Globus pallidus (tissue), 1 donor: ENCODE data around the gene ACP1.
"Not testable (repeated sequence)": the region's sequence is repeated elsewhere in the genome, so short reads cannot be mapped to it uniquely, and the experiment has no call there.

Source experiments
- DNase-seq: peaks from one replicate; pipeline ENCODE4 v3.0.0-alpha.2; 2015; ENCODE audit warnings: low spot score

Gene ACP1

DNA sequence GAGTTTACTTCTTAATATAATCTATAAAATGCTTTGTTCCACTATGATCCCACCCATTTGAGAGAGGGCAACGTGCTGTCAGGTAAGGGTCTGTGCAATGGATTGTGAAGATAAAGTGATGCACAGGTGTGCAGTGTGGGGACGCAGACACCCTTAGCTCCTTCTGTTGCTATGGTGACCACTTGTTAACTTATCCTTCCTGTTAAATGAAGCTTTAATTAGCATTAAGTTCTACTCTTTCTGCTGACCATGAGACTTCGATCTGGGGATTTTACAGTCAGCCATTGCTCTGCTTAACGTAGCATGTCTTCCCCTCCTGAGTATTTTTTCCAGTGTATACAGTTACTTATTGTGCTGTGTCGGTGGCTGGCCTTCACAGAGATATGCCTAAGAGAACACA, 46.2 kb downstream of the ACP1 start:
- DNase-seq, result no peak

DNA sequence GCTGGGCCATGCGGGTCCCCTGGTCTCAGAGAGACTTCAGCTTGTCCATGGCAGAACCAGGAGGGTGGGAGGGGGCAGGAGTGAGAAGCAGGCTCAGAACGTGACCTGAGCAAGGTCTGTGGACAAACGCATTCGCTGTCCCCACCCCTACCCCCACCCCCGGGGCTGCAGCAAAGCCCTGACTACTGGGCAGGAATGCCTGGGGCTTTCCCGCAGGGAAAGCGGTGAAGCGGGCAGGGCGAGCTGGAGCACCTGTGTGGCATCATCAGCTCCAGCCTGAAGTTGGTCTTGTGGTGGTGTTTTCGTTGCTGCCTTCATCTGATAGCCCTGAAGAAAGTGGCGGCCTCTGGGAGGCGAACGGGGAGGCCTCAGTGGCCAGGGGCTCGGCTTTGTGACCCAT, 49.2 kb downstream of the ACP1 start:
- DNase-seq, result no peak

DNA sequence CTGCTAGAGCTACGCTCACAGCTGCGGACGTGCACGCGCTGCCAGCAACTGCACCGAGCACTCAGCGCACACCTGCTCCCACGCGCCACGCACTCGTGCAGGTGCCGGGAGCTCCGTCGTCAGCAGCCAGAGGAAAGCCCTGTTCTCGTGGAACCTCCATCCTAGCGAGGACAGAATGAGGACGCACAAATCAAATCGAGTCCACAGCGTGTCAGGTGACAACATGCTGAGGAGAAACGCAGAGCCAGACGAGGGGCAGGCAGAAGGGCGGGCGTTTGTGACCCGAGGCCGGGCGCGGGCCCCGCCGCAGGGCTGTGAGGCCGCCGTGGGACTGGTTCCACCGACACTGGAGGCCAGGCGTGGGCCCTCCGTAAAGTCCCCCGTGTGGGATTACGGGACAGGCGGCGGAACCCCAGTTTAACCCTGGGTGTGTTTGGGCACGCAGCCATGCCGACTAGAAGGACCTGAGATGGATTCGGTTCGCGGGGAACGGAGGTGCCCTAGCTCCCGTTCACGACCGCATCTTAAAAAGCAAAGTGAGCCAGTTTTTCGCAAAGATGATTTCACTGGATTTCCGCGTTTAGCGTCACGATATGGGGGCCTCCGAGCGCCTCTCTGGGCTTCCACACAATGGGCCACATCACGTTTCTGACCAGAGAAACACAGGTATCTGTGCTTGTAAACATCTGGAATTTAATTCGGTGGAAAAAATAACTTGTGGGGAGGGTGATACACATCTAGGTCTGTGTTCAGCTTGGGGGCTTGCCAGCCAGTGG, 50.0 kb downstream of the ACP1 start:
- DNase-seq, result no peak

DNA sequence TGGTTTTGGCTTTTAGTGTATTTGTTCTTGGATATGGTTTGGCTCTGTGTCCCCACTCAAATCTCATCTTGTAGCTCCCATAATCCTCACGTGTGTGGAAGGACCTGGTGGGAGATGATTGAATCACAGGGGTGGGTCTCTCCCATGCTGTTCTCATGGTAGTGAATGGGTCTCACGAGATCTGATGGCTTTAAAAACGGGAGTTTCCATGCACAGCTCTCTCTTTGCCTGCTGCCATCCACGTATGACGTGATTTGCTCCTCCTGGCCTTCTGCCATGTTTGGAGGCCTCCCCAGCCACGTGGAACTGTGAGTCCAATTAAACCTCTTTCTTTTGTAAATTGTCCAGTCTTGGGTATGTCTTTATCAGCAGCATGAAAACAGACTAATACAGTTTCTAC, 51.2 kb downstream of the ACP1 start:
- not testable (repeated sequence) for DNase-seq

DNA sequence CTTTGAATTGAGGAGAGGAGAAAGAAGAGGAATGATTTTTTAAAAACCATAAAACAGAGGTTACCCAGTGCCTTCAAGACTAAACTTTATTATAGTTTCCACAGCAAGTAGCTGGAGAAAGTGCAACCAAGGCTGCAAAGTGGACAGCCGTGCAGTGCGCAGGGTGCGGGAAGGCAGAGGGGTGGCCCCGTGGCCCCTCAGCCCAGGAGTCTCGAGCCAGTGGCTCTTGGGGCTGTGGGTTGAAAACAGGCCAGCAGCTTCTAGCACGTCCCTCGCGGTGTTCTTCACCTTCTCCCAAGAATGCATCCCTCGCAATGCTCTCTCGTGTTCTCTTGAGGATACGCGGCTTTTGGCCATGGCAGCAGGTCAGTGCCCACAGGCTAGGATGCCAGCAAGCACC, 51.6 kb downstream of the ACP1 start:
- DNase-seq, result no peak

DNA sequence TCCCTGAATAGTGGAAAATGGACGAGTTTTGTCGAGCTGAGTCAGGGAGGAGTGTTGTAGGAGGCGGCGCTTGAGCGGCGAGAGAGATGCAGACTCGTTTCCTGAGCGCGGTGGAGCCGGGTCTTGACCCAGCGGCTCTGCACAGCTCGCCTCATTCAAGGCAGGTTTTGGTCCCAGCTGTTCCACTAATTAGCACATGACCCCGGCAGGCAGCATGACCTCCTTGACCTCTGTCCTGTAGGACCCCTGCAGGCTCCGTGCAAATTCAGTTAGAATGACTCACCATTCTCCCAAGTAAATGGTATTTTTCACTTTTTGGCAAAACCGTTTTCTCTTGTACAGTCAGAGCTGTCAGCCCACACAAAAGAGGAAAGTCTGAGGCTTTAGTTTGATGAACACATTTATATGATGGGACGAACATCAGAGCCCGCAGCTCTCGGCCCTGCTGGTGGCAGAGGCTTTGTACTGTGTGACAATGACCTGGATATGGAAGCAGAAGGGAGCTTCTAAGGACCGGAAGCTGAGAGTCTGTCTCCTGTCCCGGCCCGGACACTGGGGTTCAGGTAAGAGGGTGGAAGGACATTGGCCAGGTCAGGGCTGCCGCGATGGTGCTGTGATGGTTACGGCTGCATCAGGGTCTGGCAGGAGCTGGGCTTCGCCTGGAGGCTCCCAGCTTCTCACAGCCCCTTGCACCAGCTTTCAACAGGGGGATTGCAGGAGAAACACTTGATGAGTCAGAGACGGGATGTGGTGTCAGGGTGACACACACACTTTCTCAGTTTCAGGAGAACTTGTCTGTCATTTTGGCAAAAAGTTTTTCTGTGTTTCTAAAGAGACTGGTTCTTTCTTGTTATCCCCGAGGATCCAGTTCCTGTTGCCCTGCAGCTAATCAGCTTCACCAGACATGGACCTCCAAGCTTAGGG, 53.0 kb downstream of the ACP1 start:
- DNase-seq, result no peak

DNA sequence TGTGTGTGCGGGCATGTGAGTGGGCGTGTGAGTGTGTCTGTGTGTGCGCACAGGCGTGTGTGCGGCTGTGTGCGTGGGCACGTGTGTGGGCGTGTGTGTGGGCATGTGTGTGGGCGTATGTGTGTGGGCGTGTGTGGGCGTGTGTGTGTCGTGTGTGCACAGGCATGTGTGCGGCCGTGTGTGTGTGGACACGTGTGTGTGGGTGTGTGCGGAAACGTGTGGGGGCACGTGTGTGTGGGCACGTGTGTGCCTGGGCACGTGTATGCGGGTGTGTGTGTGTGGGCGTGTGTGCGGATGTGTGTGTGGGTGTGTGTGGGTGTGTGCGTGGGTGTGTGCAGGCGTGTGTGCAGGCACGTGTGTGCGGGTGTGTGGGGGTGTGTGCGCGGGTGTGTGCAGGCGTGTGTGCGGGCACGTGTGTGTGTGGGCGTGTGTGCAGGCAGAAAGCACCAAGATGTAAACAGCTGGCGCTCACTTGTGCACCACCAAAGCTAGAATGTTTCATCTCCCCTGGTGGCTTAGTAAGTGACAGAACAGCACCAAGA, 54.4 kb downstream of the ACP1 start:
- no peak for DNase-seq

DNA sequence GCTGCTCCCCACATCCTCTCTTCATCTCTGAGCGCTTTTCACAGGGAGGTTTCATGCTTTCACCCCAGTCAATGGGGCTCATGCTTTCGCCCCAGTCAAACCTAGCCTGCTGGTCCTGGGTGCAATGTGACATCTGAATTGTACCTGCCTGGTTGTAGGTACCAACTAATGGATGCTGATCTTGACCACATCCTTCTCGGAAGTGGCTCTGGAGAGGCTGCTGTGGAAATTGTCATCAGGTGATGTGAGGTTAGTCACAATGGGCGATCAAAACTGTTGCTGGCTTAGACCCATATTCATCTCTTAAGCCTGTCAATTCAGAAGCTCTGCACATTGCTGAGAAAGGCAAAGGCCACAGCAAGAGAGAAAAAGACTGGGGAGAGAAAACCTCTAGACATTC, 55.8 kb downstream of the ACP1 start:
- no peak for DNase-seq

DNA sequence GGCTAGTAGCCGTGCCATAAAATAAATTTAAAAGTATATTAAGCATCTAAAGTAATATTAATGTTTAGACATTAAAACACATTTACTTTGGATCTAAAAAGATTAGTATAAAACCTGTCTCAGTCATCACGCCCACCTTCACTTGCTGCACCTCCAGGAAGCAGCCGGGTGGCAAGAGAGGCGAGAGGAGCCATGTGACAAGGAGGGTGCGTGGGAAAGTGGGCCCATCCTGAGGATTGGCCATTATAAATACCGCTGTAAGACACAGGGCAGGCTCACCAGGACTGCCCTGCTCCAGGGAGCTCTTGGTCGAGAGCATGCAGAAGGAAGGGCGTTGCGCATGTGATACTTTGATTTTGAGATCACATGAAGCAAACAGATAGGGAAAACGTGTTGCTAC, 57.6 kb downstream of the ACP1 start:
- no peak for DNase-seq

DNA sequence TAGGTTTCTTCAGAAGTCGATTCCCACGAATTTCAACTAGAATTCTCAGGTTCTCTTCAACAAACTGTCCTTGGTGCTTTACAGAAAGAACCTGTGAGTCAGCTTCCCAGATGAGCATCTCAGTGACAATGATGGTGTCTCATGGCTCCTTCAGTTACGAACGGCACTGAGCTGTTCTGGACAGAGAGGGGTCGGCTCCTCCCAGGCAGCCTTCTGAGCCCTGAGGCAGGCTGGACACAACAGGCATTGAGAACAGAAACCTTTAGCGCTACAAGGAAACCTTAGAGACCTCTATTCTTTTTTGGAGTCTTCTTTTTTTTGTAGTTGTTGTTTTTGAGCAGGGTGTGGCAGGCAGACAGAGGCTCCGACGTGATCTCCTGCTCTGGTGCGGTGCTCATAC, 58.3 kb downstream of the ACP1 start:
- DNase-seq, result no peak
